GM12878 (cell line): ENCODE results near the gene AGR3. TPM values are rescaled to one million over a fixed set of nuclear protein-coding genes. Genes with fewer than 3 reads are reported as not detected.

ENCODE experiments used
- ATAC-seq: fragments of 200-7000 bp; cut with Tn5 transposase; 3 replicates; pipeline ENCODE4 v1.9.1; 2020; ENCODE audit warnings: mild to moderate bottlenecking, moderate library complexity
- BruUV-seq: library from RNA; stranded (reverse); fragments of 400-500 nt; replicated peaks from 2 replicates; lab custom pipeline; 2021; lab: Mats Ljungman, UMichigan
- CTCF ChIA-PET: fragments of 300-600 bp; sonication (Branson Sonifier 250); formaldehyde crosslinking; extraction: SDS; loops from one replicate; lab custom pipeline; 2021; ENCODE audit warnings: inconsistent platforms; lab: Yijun Ruan, JAX
- POLR2A ChIA-PET: fragments of 350-600 bp; formaldehyde crosslinking; extraction: SDS; loops from one replicate; lab custom pipeline; 2021; ENCODE audit warnings: inconsistent platforms; lab: Charles Lee
- RAD21 ChIA-PET: fragments of 300-600 bp; sonication (Branson Sonifier 250); formaldehyde crosslinking; loops from one replicate; lab custom pipeline; 2023; ENCODE audit warnings: antibody characterized with exemption; ENCODE audit not compliant: unreplicated experiment; lab: Charles Lee
- SMC1A ChIA-PET: fragments of 300-600 bp; sonication (Branson Sonifier 250); formaldehyde crosslinking; loops from one replicate; lab custom pipeline; 2023; ENCODE audit not compliant: unreplicated experiment, uncharacterized antibody; lab: Charles Lee
- DNase-seq: peaks from one replicate; pipeline ENCODE4 v3.0.0-alpha.2; 2011; ENCODE audit warnings: low read depth, low spot score
- FAIRE-seq: peaks from 3 replicates; lab custom pipeline; 2011; peaks lifted over from hg19 to GRCh38; lab: Jason Lieb, UNC
- H2AFZ ChIP-seq: 2 replicates; pipeline ENCODE4 v1.6.0; 2011; ENCODE audit warnings: low read depth, low read length, control low read depth; ENCODE audit not compliant: control insufficient read depth
- H3K27ac ChIP-seq: 2 replicates; pipeline ENCODE4 v1.5.1; 2011; ENCODE audit warnings: control low read depth; ENCODE audit not compliant: control insufficient read depth, insufficient read depth
- H3K27me3 ChIP-seq, 2 experiments: replicated peaks in 1 of 2; 2 replicates each; pipeline versions ENCODE4 v1.6.0 to v1.6.1; 2011; ENCODE audit warnings: low read length in 1 of 2; ENCODE audit not compliant: control insufficient read depth in 2 of 2, insufficient read depth in 2 of 2
- H3K36me3 ChIP-seq, 2 experiments: 2 replicates each; pipeline ENCODE4 v1.5.1; 2011; ENCODE audit warnings: low read length in 1 of 2; ENCODE audit not compliant: control insufficient read depth in 2 of 2, insufficient read depth in 2 of 2
- H3K4me1 ChIP-seq: 2 replicates; pipeline ENCODE4 v1.6.1; 2011; ENCODE audit warnings: mild to moderate bottlenecking, low read length, moderate library complexity, mixed read lengths; ENCODE audit not compliant: control insufficient read depth, insufficient read depth
- H3K4me2 ChIP-seq: 2 replicates; pipeline ENCODE4 v1.6.0; 2011; ENCODE audit warnings: control low read depth; ENCODE audit not compliant: control insufficient read depth, insufficient read depth
- H3K4me3 ChIP-seq: fragments of 200-600 bp; sonication (generic); 2 replicates; pipeline ENCODE4 v1.5.1; 2016
- H3K79me2 ChIP-seq: 2 replicates; pipeline ENCODE4 v1.6.0; 2011; ENCODE audit warnings: low read length; ENCODE audit not compliant: control insufficient read depth, insufficient read depth
- H3K9ac ChIP-seq: 2 replicates; pipeline ENCODE4 v1.8.0; 2011; ENCODE audit warnings: low read length, control low read depth, mixed read lengths; ENCODE audit not compliant: control insufficient read depth, insufficient read depth
- H3K9me3 ChIP-seq: replicated peaks from 3 replicates; pipeline ENCODE4 v1.5.1; 2011; ENCODE audit warnings: mild to moderate bottlenecking, low read length; ENCODE audit not compliant: control insufficient read depth, insufficient read depth
- H4K20me1 ChIP-seq: 2 replicates; pipeline ENCODE4 v1.6.0; 2011; ENCODE audit not compliant: control insufficient read depth, insufficient read depth
- BRCA1 ChIP-seq: IDR thresholded peaks from 2 replicates; pipeline ENCODE4 v1.6.1; 2011; ENCODE audit warnings: low read depth, low read length, improper control_type of control experiment
- CEBPZ ChIP-seq: fragments of 150-350 bp; IDR thresholded peaks from 2 replicates; pipeline ENCODE4 v1.6.1; 2016; ENCODE audit warnings: low read depth, low read length
- CUX1 ChIP-seq: IDR thresholded peaks from 2 replicates; pipeline ENCODE4 v1.6.1; 2012; ENCODE audit warnings: improper control_type of control experiment, low read depth, low read length; ENCODE audit not compliant: insufficient replicate concordance
- EGR1 ChIP-seq, 2 experiments: IDR thresholded peaks; 1 replicate in 1 of 2; 2 replicates in 1 of 2; pipeline ENCODE4 v1.6.1; 2011 to 2012; ENCODE audit warnings: low read depth in 2 of 2, low read length in 2 of 2, borderline replicate concordance in 1 of 2, mild to moderate bottlenecking in 1 of 2, moderate library complexity in 1 of 2
- HSF1 ChIP-seq: fragments of 150-350 bp; IDR thresholded peaks from 2 replicates; pipeline ENCODE4 v1.6.1; 2014; ENCODE audit warnings: mild to moderate bottlenecking, low read depth, low read length
- JUND ChIP-seq: IDR thresholded peaks from 2 replicates; pipeline ENCODE4 v1.6.1; 2012; ENCODE audit warnings: low read depth, mild to moderate bottlenecking, low read length, improper control_type of control experiment, moderate library complexity
- NBN ChIP-seq: fragments of 450-650 bp; IDR thresholded peaks from 2 replicates; pipeline ENCODE4 v1.6.1; 2016
- PAX8 ChIP-seq: fragments of 450-650 bp; IDR thresholded peaks from 2 replicates; pipeline ENCODE4 v1.6.1; 2017; ENCODE audit warnings: mild to moderate bottlenecking, moderate library complexity
- POLR2AphosphoS2 ChIP-seq: IDR thresholded peaks from 2 replicates; pipeline ENCODE4 v1.6.1; 2011; ENCODE audit warnings: low read depth, mild to moderate bottlenecking, low read length, improper control_type of control experiment, moderate library complexity
- SPI1 ChIP-seq: IDR thresholded peaks from 2 replicates; pipeline ENCODE4 v1.6.1; 2011; ENCODE audit warnings: low read depth, mild to moderate bottlenecking, low read length, moderate library complexity, borderline replicate concordance; ENCODE audit not compliant: insufficient read depth
- YY1 ChIP-seq: IDR thresholded peaks from 2 replicates; pipeline ENCODE4 v1.6.1; 2011; ENCODE audit warnings: low read depth, mild to moderate bottlenecking, low read length
- ZBTB33 ChIP-seq: fragments of 450-650 bp; IDR thresholded peaks from 2 replicates; pipeline ENCODE4 v1.6.1; 2017; ENCODE audit warnings: mild to moderate bottlenecking
- WGBS: methylation state at CpG from one replicate; pipeline ENCODE4 v1.1.6; 2016; ENCODE audit warnings: low lambda C conversion rate; ENCODE audit not compliant: insufficient replicate concordance, insufficient coverage; ENCODE audit errors: missing lambda C conversion rate; 5-methylcytosine and 5-hydroxymethylcytosine counted together
- in situ Hi-C: fragments of 300-500 bp; cut with MboI; formaldehyde crosslinking; loops from 9 replicates; pipeline ENCODE4 v1.14.3; 2018; ENCODE audit warnings: mixed read lengths
- intact Hi-C: fragments of 100-400 bp; cut with micrococcal nuclease; formaldehyde crosslinking; loops from one replicate; pipeline ENCODE4 v1.14.2; 2022; ENCODE audit not compliant: unreplicated experiment
- polyA plus RNA-seq, 11 experiments: library from polyadenylated mRNA; depleted of rRNA in 4 of 11; unstranded in 6 of 11; stranded (reverse) in 5 of 11; fragments of >200 nt; fragmentation: Nextera tagmentation in 4 of 11; fragmentation: Illumina TruSeq in 1 of 11; extraction: Ambion mirVana in 4 of 11; extraction: Trizol in 1 of 11; gene quantifications; 1 replicate in 1 of 11; 2 replicates in 10 of 11; pipeline versions ENCODE4 v1.2.1 to v1.2.3, GENCODE V29; 2011 to 2016; ENCODE audit warnings: inconsistent platforms in 2 of 11, missing spikeins in 2 of 11, low read depth in 1 of 11
- total RNA-seq, 4 experiments: library from RNA; depleted of rRNA in 3 of 4; stranded (reverse); fragments of >200 nt in 3 of 4; fragmentation: Illumina TruSeq in 1 of 4; extraction: Trizol in 1 of 4; gene quantifications; 2 replicates each; pipeline versions ENCODE4 v1.2.1 to v1.2.3, GENCODE V29; 2013 to 2021

The AGR3 gene
- total and polyA plus RNA-seq, 10 of the 15 experiments (the other 5 are each of a cell fraction or from before 2014, with no cell fraction given) = not detected

GRCh38 chr7:16923019-16923418 lies 41.2 kb upstream of the AGR3 start:
- ATAC-seq = no peak
- no peak overlapping the region for H2AFZ ChIP-seq
- no peak for FAIRE-seq
- in situ Hi-C loops = no loop called here
- POLR2A ChIA-PET = no interaction called here
- SMC1A ChIA-PET = no interaction called here
- no peaks in the 10 kb centered on the region for H3K4me1 ChIP-seq
- BruUV-seq = no TSS peak
- H3K4me2 ChIP-seq = no peak overlapping the region
- RAD21 ChIA-PET = interaction anchor here (0.6 kb wide), 1 partner anchor 1014 kb away, joined by 3 read pairs; no protein-coding TSS in a partner anchor
- 33% methylated on average over 2 of the region's 2 CpGs for WGBS
- H3K79me2 ChIP-seq = no peaks in the 10 kb centered on the region
- H3K36me3 ChIP-seq = no peaks in the 10 kb centered on the region
- H3K9ac ChIP-seq = no peak overlapping the region
- no peaks in the 10 kb centered on the region; a peak in 1 of 4 replicates for H3K27me3 ChIP-seq
- CTCF ChIA-PET = interaction anchor here (1.2 to 2.0 kb wide), 4 partner anchors 9 to 724 kb away, joined by 3 to 4 read pairs (median 3); no protein-coding TSS in a partner anchor
- no peaks in the 10 kb centered on the region for H3K9me3 ChIP-seq
- no peaks in the 10 kb centered on the region for H4K20me1 ChIP-seq
- no peak for DNase-seq
- H3K27ac ChIP-seq = no peak overlapping the region
- H3K4me3 ChIP-seq = no peak overlapping the region
- intact Hi-C loops = no loop called here
- TF ChIP-seq YY1 (no peak), POLR2AphosphoS2 (no peak), NBN (no peak), JUND (no peak), CUX1 (no peak), SPI1 (no peak), PAX8 (no peak), HSF1 (no peak), ZBTB33 (no peak), EGR1 (IDR thresholded peaks at IDR 0.05; ENCODE audit: borderline replicate concordance in 1 of 2, low read depth in 2 of 2, low read length in 2 of 2) (no peak), CEBPZ (no peak), BRCA1 (no peak)
